ENCODE measurements around the gene CYTH4. TPM values are rescaled to one million over a fixed set of nuclear protein-coding genes. Genes with fewer than 3 reads are reported as not detected.

Gene CYTH4
- total and polyA plus RNA-seq, 2 of the 13 experiments (the other 11 are each of a cell fraction or from before 2014, with no cell fraction given), result not detected

DNA sequence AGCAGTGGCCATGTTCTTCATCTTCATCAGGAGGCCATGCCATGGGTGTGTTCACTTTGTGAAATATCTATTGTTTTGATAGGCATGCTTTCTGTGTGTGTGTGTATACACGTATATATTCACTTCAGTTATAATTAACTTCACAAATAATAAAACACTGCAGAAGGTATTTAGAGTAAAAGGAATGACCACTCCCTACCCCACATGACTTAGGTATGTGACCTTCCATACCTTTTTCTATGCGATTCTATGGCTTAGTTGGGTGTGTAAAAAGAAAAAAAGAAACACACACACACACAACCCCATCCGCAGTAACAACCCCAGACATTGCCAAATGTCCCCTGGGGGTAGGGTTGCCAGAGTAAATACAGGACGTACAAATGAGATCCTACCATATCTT, 72.0 kb downstream of the CYTH4 start:
- Histone ChIP-seq H3K27ac (ENCODE audit: extremely low read length, insufficient read depth, low read length) (no peak overlapping the region), H4K20me1 (ENCODE audit: insufficient read depth, low read length) (no peaks in the 10 kb centered on the region), H3K79me2 (ENCODE audit: insufficient read depth, low read length) (no peaks in the 10 kb centered on the region), H3K27me3 (ENCODE audit: control insufficient read depth in 1 of 2, insufficient read depth in 2 of 2, low read length in 2 of 2) (peaks cover 8 to 48% of the 10 kb centered on the region in 2 experiments; a peak in 3 of 5 replicates), H3K4me1 (ENCODE audit: insufficient read depth, low read length) (no peaks in the 10 kb centered on the region), H3K9me3 (ENCODE audit: low read length) (no peaks in the 10 kb centered on the region), H3K4me2 (ENCODE audit: low read depth, low read length) (no peak overlapping the region), H3K9ac (ENCODE audit: insufficient read depth, low read depth, low read length) (no peak overlapping the region), H2AFZ (ENCODE audit: low read length) (no peak overlapping the region), H3K36me3 (replicated peaks in 1 of 2; ENCODE audit: control insufficient read depth in 1 of 2, insufficient read depth in 2 of 2, low read length in 2 of 2) (no peaks in the 10 kb centered on the region), H3K4me3 (replicated peaks in 1 of 3; ENCODE audit: insufficient read depth in 1 of 3, low read depth in 2 of 3, low read length in 3 of 3) (no peak overlapping the region)
- CTCF ChIA-PET (ENCODE audit: low intra/inter-chr PET ratio, low total read pairs), result no interaction called here
- BruUV-seq (replicated peaks), result no TSS peak
- TF ChIP-seq ZKSCAN5 (CRISPR knock-in tag; IDR thresholded peaks at IDR 0.05) (no peak), THAP9 (CRISPR knock-in tag; IDR thresholded peaks at IDR 0.05; ENCODE audit: borderline replicate concordance) (no peak)
- in situ Hi-C loops (cut with HindIII; ENCODE audit: extremely low pct_ligation_motif_present, low pct_unique_long_range_greater_than_20kb) (no loop called here), intact Hi-C loops (cut with micrococcal nuclease; ENCODE audit: unreplicated experiment) (no loop called here)
- 42% methylated on average over 4 of the region's 4 CpGs for WGBS (ENCODE audit: low lambda C conversion rate)
- ATAC-seq, result no peak
- POLR2A ChIA-PET, result no interaction called here
- DNase-seq (ENCODE audit: low spot score), result no peak
- FAIRE-seq, result no peak

DNA sequence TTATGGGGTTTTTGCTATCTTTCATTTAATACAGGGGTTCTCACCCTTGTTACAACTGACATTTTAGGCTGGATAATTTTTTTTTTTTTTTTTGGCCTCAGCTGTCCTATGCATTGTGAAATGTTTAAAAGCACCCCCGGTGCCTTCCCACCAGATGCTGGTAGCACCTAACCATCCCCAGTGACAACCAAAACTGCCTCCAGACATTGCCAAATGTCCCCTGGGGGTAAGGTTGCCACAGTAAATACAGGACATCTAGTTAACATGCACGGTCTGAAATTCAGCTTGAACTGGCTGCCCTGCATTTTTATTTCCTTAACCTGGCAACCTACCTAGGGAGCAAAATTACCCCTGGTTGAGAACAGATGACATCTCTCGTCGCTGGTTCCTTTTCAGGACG, 72.4 kb downstream of the CYTH4 start:
- BruUV-seq (replicated peaks), result no TSS peak
- Histone ChIP-seq H3K9ac (ENCODE audit: insufficient read depth, low read depth, low read length) (no peak overlapping the region), H2AFZ (ENCODE audit: low read length) (no peak overlapping the region), H3K9me3 (ENCODE audit: low read length) (no peaks in the 10 kb centered on the region), H3K4me2 (ENCODE audit: low read depth, low read length) (no peak overlapping the region), H3K36me3 (replicated peaks in 1 of 2; ENCODE audit: control insufficient read depth in 1 of 2, insufficient read depth in 2 of 2, low read length in 2 of 2) (no peaks in the 10 kb centered on the region), H3K27me3 (ENCODE audit: control insufficient read depth in 1 of 2, insufficient read depth in 2 of 2, low read length in 2 of 2) (peaks cover 8 to 49% of the 10 kb centered on the region in 2 experiments; a peak in 3 of 5 replicates), H4K20me1 (ENCODE audit: insufficient read depth, low read length) (no peaks in the 10 kb centered on the region), H3K4me3 (replicated peaks in 1 of 3; ENCODE audit: insufficient read depth in 1 of 3, low read depth in 2 of 3, low read length in 3 of 3) (no peak overlapping the region), H3K79me2 (ENCODE audit: insufficient read depth, low read length) (no peaks in the 10 kb centered on the region), H3K4me1 (ENCODE audit: insufficient read depth, low read length) (no peaks in the 10 kb centered on the region), H3K27ac (ENCODE audit: extremely low read length, insufficient read depth, low read length) (no peak overlapping the region)
- in situ Hi-C loops (cut with HindIII; ENCODE audit: extremely low pct_ligation_motif_present, low pct_unique_long_range_greater_than_20kb), result no loop called here
- 6% methylated on average over 5 of the region's 5 CpGs for WGBS (ENCODE audit: low lambda C conversion rate)
- intact Hi-C loops (cut with micrococcal nuclease; ENCODE audit: unreplicated experiment), result no loop called here
- FAIRE-seq (no peak), DNase-seq (ENCODE audit: low spot score) (no peak), ATAC-seq (no peak)
- ChIA-PET POLR2A (no interaction called here), CTCF (ENCODE audit: low intra/inter-chr PET ratio, low total read pairs) (no interaction called here)
- no peak for TF ChIP-seq ZNF616 (CRISPR knock-in tag; IDR thresholded peaks at IDR 0.05; ENCODE audit: low read depth)
- TF ChIP-seq ZNF567 (CRISPR knock-in tag; IDR thresholded peaks at IDR 0.05; ENCODE audit: borderline replicate concordance), result no peak
- TF ChIP-seq ZBTB1 (CRISPR knock-in tag; IDR thresholded peaks at IDR 0.05; ENCODE audit: borderline replicate concordance), result no peak
- no peak for TF ChIP-seq SUZ12 (IDR thresholded peaks at IDR 0.05; ENCODE audit: low read depth, low read length)
- TF ChIP-seq, protein P1, sequence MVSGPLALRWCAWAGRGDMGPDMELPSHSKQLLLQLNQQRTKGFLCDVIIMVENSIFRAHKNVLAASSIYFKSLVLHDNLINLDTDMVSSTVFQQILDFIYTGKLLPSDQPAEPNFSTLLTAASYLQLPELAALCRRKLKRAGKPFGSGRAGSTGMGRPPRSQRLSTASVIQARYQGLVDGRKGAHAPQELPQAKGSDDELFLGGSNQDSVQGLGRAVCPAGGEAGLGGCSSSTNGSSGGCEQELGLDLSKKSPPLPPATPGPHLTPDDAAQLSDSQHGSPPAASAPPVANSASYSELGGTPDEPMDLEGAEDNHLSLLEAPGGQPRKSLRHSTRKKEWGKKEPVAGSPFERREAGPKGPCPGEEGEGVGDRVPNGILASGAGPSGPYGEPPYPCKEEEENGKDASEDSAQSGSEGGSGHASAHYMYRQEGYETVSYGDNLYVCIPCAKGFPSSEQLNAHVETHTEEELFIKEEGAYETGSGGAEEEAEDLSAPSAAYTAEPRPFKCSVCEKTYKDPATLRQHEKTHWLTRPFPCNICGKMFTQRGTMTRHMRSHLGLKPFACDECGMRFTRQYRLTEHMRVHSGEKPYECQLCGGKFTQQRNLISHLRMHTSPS (CRISPR knock-in tag; IDR thresholded peaks at IDR 0.05; ENCODE audit: low read depth), result no peak
- TF ChIP-seq FIP1L1 (IDR thresholded peaks at IDR 0.05; ENCODE audit: borderline replicate concordance, insufficient read depth, low read depth, low read length), result no peak
- TF ChIP-seq ZKSCAN8 (CRISPR knock-in tag; IDR thresholded peaks at IDR 0.05; ENCODE audit: borderline replicate concordance), result no peak
- no peak for TF ChIP-seq PAF1 (CRISPR knock-in tag; IDR thresholded peaks at IDR 0.05)
- no peak for TF ChIP-seq THAP11 (CRISPR knock-in tag; IDR thresholded peaks at IDR 0.05)
- no peak for TF ChIP-seq HOXA3 (CRISPR knock-in tag; IDR thresholded peaks at IDR 0.05)
- TF ChIP-seq, protein P2, sequence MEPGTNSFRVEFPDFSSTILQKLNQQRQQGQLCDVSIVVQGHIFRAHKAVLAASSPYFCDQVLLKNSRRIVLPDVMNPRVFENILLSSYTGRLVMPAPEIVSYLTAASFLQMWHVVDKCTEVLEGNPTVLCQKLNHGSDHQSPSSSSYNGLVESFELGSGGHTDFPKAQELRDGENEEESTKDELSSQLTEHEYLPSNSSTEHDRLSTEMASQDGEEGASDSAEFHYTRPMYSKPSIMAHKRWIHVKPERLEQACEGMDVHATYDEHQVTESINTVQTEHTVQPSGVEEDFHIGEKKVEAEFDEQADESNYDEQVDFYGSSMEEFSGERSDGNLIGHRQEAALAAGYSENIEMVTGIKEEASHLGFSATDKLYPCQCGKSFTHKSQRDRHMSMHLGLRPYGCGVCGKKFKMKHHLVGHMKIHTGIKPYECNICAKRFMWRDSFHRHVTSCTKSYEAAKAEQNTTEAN (CRISPR knock-in tag; conservative IDR thresholded peaks at IDR 0.05), result no peak
- no peak for TF ChIP-seq SPEN (CRISPR knock-in tag; IDR thresholded peaks at IDR 0.05; ENCODE audit: low read depth)
